Smooth muscle cell of the brain vasculature (primary cell): ENCODE results near the gene INPP5D.
"Not testable (repeated sequence)": the region's sequence is repeated elsewhere in the genome, so short reads cannot be mapped to it uniquely, and the experiment has no call there.

Experiments
- DNase-seq: peaks from one replicate; pipeline ENCODE4 v3.0.0-alpha.2; 2012; ENCODE audit warnings: low read depth, low spot score

The INPP5D gene

GRCh38 chr2:233171344-233171743, 111.2 kb downstream of the INPP5D start:
- DNase-seq = no peak

GRCh38 chr2:233173115-233173514, 113.0 kb downstream of the INPP5D start:
- DNase-seq = no peak

- DNase-seq = no peak
Measured at GRCh38 chr2:233174137-233174536, 114.0 kb downstream of the INPP5D start.

GRCh38 chr2:233178994-233179847, 119.1 kb downstream of the INPP5D start:
- no peak for DNase-seq

- no peak for DNase-seq
Measured at GRCh38 chr2:233179848-233180366, 119.8 kb downstream of the INPP5D start.

- no peak for DNase-seq
Measured at GRCh38 chr2:233183869-233184418, 123.8 kb downstream of the INPP5D start.

GRCh38 chr2:233184669-233185068, 124.5 kb downstream of the INPP5D start:
- no peak for DNase-seq

GRCh38 chr2:233185330-233185729, 125.2 kb downstream of the INPP5D start:
- no peak for DNase-seq

GRCh38 chr2:233185963-233186362, 125.8 kb downstream of the INPP5D start:
- no peak for DNase-seq

GRCh38 chr2:233186851-233187250, 126.7 kb downstream of the INPP5D start:
- no peak for DNase-seq

GRCh38 chr2:233189025-233189424, 128.9 kb downstream of the INPP5D start:
- DNase-seq = no peak

GRCh38 chr2:233191016-233191415, 130.9 kb downstream of the INPP5D start:
- not testable (repeated sequence) for DNase-seq

GRCh38 chr2:233193738-233194137, 133.6 kb downstream of the INPP5D start:
- DNase-seq = no peak

GRCh38 chr2:233195027-233195426, 134.9 kb downstream of the INPP5D start:
- DNase-seq = no peak

- DNase-seq = no peak
Measured at GRCh38 chr2:233197022-233197421, 136.9 kb downstream of the INPP5D start.

GRCh38 chr2:233198026-233198425, 137.9 kb downstream of the INPP5D start:
- DNase-seq = no peak

GRCh38 chr2:233199870-233200269, 139.7 kb downstream of the INPP5D start:
- DNase-seq = no peak

- DNase-seq = not testable (repeated sequence)
Measured at GRCh38 chr2:233200790-233201189, 140.6 kb downstream of the INPP5D start.

GRCh38 chr2:233201258-233202013, 141.3 kb downstream of the INPP5D start:
- no peak for DNase-seq

- DNase-seq = no peak
Measured at GRCh38 chr2:233202531-233202944, 142.4 kb downstream of the INPP5D start.

GRCh38 chr2:233203060-233203459, 142.9 kb downstream of the INPP5D start:
- DNase-seq = no peak

- DNase-seq = no peak
Measured at GRCh38 chr2:233204286-233204936, 144.3 kb downstream of the INPP5D start.
